CD4-positive, alpha-beta T cell treated with Interleukin-4 for 4 hours (primary cell): ENCODE data around the gene DLGAP5.

Experiments
- DNase-seq: peaks from one replicate; pipeline ENCODE4 v3.0.0-alpha.2; 2020

DLGAP5 gene

GRCh38 chr14:55129086-55129427 is 62.3 kb downstream of the DLGAP5 start, which contains the start of gene LGALS3:
Gene LGALS3, plus strand, starts transcription at chr14:55129252. Its CDS starts 8,122 bp downstream, at chr14:55137374.
- DNase-seq: peak; percentile 29

- DNase-seq: no peak
These were observed 62.8 kb downstream of the DLGAP5 start for GRCh38 chr14:55128386-55129085.

- DNase-seq: no peak
These were observed 63.9 kb downstream of the DLGAP5 start for GRCh38 chr14:55127460-55127951.

- DNase-seq: no peak
These were observed 64.4 kb downstream of the DLGAP5 start for GRCh38 chr14:55126932-55127459.

- no peak for DNase-seq
These were observed 65.4 kb downstream of the DLGAP5 start for GRCh38 chr14:55126034-55126433.

- peak; percentile 39 for DNase-seq
These were observed 66.0 kb downstream of the DLGAP5 start for GRCh38 chr14:55125403-55125802.

GRCh38 chr14:55124774-55125386 is 66.5 kb downstream of the DLGAP5 start:
- no peak for DNase-seq

- no peak for DNase-seq
These were observed 67.3 kb downstream of the DLGAP5 start for GRCh38 chr14:55123852-55124639.

- DNase-seq: no peak
These were observed 68.3 kb downstream of the DLGAP5 start for GRCh38 chr14:55123101-55123500.

- no peak for DNase-seq
These were observed 68.9 kb downstream of the DLGAP5 start for GRCh38 chr14:55122440-55122986.

- no peak for DNase-seq
These were observed 69.6 kb downstream of the DLGAP5 start for GRCh38 chr14:55121628-55122439.

GRCh38 chr14:55120571-55121495 is 70.6 kb downstream of the DLGAP5 start:
- no peak for DNase-seq

GRCh38 chr14:55118761-55119160 is 72.6 kb downstream of the DLGAP5 start:
- no peak for DNase-seq

GRCh38 chr14:55117803-55118441 is 73.5 kb downstream of the DLGAP5 start:
- DNase-seq: no peak

GRCh38 chr14:55116246-55117030 is 74.9 kb downstream of the DLGAP5 start:
- DNase-seq: no peak

- DNase-seq: no peak
These were observed 75.5 kb downstream of the DLGAP5 start for GRCh38 chr14:55115861-55116245.

GRCh38 chr14:55115460-55115859 is 75.9 kb downstream of the DLGAP5 start:
- no peak for DNase-seq

- DNase-seq: no peak
These were observed 76.7 kb downstream of the DLGAP5 start for GRCh38 chr14:55114720-55115119.

GRCh38 chr14:55111122-55111708 is 80.2 kb downstream of the DLGAP5 start:
- DNase-seq: no peak
